Transverse colon (tissue), 4 donors: ENCODE results near the gene C1QTNF5. TPM values are rescaled to one million over a fixed set of nuclear protein-coding genes. Genes with fewer than 3 reads are reported as not detected.

Experiments used
- DNase-seq: peaks from one replicate; pipeline ENCODE4 v3.0.0-alpha.2; 2019
- H3K27ac ChIP-seq, 4 donors: fragments of 200-600 bp; sonication (generic); 2 replicates each; pipeline ENCODE4 v1.5.1; 2016 to 2018; ENCODE audit warnings: inconsistent platforms in 4 of 4
- H3K27me3 ChIP-seq: fragments of 200-600 bp; sonication (generic); 2 replicates; pipeline ENCODE4 v1.5.1; 2017; ENCODE audit warnings: inconsistent platforms
- H3K36me3 ChIP-seq, 4 donors: fragments of 200-600 bp; sonication (generic); 2 replicates each; pipeline ENCODE4 v1.5.1; 2017 to 2019; ENCODE audit warnings: inconsistent platforms in 4 of 4
- H3K4me1 ChIP-seq, 4 donors: fragments of 200-600 bp; sonication (generic); 2 replicates each; pipeline ENCODE4 v1.5.1; 2017 to 2020; ENCODE audit warnings: inconsistent platforms in 4 of 4
- H3K4me3 ChIP-seq, 4 donors: fragments of 200-600 bp; sonication (generic); 1 replicate in 1 of 4; 2 replicates in 3 of 4; pipeline versions ENCODE4 v1.5.1 to v1.6.1; 2017 to 2019; ENCODE audit warnings: inconsistent platforms in 4 of 4
- H3K9me3 ChIP-seq, 2 donors: fragments of 200-600 bp; sonication (generic); 2 replicates each; pipeline ENCODE4 v1.5.1; 2017 to 2019; ENCODE audit warnings: inconsistent platforms in 2 of 2
- EP300 ChIP-seq: sonication (generic); formaldehyde crosslinking; IDR thresholded peaks from one replicate; pipeline ENCODE4 v1.6.1; 2017; ENCODE audit warnings: antibody characterized with exemption, low read depth
- POLR2A ChIP-seq: fragments of 450-650 bp; IDR thresholded peaks from one replicate; pipeline ENCODE4 v1.6.1; 2016; ENCODE audit warnings: antibody characterized with exemption, mild to moderate bottlenecking, moderate library complexity
- POLR2AphosphoS5 ChIP-seq, 3 donors: sonication (generic); formaldehyde crosslinking; IDR thresholded peaks; one replicate each; pipeline ENCODE4 v1.6.1; 2016; ENCODE audit warnings: antibody characterized with exemption in 3 of 3
- WGBS, 2 donors: methylation state at CpG; one replicate each; pipeline ENCODE4 v1.1.5; 2018; ENCODE audit warnings: low coverage in 1 of 2; 5-methylcytosine and 5-hydroxymethylcytosine counted together
- in situ Hi-C, 4 donors: fragments of 200-750 bp; cut with MboI; loops; one replicate each; pipeline versions ENCODE4 v1.15.0 to v1.15.1; 2017; ENCODE audit warnings: low sequenced_read_pairs in 3 of 4, low pct_ligation_motif_present in 1 of 4, low pct_unique_long_range_greater_than_20kb in 1 of 4
- intact Hi-C: fragments of 100-400 bp; cut with DNase I; formaldehyde crosslinking; loops from one replicate; pipeline ENCODE4 v1.15.1; 2023; ENCODE audit warnings: low total_unique reads
- total RNA-seq, 4 donors: library from RNA; depleted of rRNA; stranded (reverse); fragments of >200 nt; gene quantifications; one replicate each; pipeline ENCODE4 v1.1.0, GENCODE V29; 2016
- TF ChIP-seq, protein P1 (sequence below), 5 experiments: fragments of 200-600 bp in 3 of 5; fragments of 450-650 bp in 2 of 5; sonication (generic) in 3 of 5; IDR thresholded peaks; 1 replicate in 2 of 5; 2 replicates in 3 of 5; pipeline ENCODE4 v1.5.1; 2016 to 2017; ENCODE audit warnings: antibody characterized with exemption in 5 of 5, inconsistent platforms in 3 of 5, mild to moderate bottlenecking in 2 of 5, moderate library complexity in 1 of 5

C1QTNF5 gene
- total RNA-seq, 4 donors from 2014 or later, result 7.6 to 20.5 (median 11.4) TPM

DNA sequence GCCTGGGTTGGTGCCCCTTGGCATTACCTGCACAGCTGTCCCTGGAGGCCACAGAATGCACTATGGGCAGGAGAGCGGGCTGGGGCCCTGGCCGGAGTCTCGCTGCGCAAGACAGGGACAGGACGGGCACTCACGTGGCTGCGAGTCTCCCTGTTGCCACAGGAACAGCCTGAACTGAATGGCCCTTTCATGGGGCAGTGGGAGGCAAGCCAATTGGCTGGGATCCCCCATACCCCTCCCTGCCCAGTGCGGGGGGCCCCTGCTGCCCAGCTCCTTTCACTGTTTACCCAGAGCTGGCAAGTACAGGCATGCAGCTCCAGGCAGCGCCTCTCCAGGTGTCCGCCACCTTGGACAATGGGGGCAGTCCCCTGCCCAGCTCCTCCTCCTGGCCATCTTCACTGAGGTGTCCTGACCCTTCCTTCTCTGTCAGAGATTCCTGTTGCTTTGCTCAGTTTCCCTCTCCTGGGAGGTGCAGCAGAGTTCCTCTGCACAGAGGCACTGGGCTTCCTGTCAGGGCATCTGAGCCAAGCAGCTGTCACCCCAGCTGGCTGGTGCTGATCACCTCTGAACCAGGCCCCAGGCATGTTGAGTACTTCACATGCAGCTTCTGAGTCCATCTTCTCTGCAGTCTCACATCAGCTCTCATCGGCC lies 35.6 kb upstream of the C1QTNF5 start:
- Histone ChIP-seq H3K4me1 (peaks cover 0 to 26% (median 10%) of the 10 kb centered on the region in 4 donors), H3K9me3 (no peaks in the 10 kb centered on the region), H3K36me3 (no peaks in the 10 kb centered on the region), H3K27ac (peak overlapping the region; percentile 53 to 71 (median 62)), H3K27me3 (no peaks in the 10 kb centered on the region), H3K4me3 (no peak overlapping the region)
- in situ Hi-C loops (no loop called here), intact Hi-C loops (loop anchor here (1.0 kb wide), 1 partner anchor 24 kb away; no protein-coding TSS in a partner anchor)
- no peak for DNase-seq
- TF ChIP-seq POLR2AphosphoS5 (IDR thresholded peaks at IDR 0.05), result no peak
- no peak for TF ChIP-seq EP300
- TF ChIP-seq, protein P1, sequence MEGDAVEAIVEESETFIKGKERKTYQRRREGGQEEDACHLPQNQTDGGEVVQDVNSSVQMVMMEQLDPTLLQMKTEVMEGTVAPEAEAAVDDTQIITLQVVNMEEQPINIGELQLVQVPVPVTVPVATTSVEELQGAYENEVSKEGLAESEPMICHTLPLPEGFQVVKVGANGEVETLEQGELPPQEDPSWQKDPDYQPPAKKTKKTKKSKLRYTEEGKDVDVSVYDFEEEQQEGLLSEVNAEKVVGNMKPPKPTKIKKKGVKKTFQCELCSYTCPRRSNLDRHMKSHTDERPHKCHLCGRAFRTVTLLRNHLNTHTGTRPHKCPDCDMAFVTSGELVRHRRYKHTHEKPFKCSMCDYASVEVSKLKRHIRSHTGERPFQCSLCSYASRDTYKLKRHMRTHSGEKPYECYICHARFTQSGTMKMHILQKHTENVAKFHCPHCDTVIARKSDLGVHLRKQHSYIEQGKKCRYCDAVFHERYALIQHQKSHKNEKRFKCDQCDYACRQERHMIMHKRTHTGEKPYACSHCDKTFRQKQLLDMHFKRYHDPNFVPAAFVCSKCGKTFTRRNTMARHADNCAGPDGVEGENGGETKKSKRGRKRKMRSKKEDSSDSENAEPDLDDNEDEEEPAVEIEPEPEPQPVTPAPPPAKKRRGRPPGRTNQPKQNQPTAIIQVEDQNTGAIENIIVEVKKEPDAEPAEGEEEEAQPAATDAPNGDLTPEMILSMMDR (IDR thresholded peaks at IDR 0.05), result no peak
- TF ChIP-seq POLR2A, result no peak
- 38% methylated on average over 11 of the region's 11 CpGs; no CpG with 5 or more reads in 1 of the 2 donors for WGBS, 2 donors

DNA sequence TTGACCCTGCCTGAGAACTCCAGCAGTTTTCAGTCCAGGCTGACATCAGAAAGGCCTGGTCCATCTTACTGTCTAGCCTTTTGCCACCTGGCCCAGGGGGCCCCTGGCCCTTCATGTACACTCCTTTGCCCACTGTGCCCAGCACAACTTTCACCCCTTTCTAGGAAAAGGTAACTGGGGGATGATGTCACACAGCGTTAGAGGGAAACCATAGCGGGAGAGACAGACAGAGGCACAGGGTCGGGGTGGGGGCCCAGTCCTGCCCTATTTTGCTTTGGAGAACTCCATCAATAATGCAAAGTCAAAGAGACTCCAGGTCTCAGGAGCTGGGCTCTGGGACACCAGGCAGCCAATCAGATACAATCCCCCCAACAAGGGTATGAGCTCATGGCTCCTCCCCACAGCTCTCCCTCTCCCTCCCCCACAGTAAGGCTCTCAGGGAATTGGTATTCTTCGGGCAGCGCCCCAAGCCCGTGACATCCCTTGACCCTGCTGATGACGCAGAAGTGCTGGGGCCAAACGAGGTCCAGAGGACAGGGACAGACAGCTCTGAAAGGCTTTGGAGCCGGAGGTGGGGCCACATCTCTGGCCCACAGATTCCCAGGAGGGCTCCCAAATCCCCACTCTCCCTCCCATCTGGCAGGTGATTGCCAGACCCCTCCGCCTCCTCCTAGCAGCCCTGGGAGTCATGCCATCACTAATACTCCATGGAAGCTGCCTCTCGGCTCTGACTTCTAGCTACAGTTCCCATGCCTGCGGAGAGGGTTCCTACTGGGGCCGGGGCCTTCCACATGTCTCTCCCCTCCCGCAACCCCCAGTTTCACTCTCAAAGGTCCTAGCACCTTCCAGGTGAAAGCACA lies 34.9 kb upstream of the C1QTNF5 start:
- Histone ChIP-seq H3K9me3 (no peaks in the 10 kb centered on the region), H3K27ac (peak overlapping the region; percentile 53 to 71 (median 66)), H3K27me3 (no peaks in the 10 kb centered on the region), H3K36me3 (no peaks in the 10 kb centered on the region), H3K4me1 (peaks cover 0 to 30% (median 14%) of the 10 kb centered on the region in 4 donors), H3K4me3 (no peak overlapping the region)
- TF ChIP-seq EP300, result no peak
- TF ChIP-seq, protein P1 (IDR thresholded peaks at IDR 0.05), result no peak
- TF ChIP-seq POLR2AphosphoS5 (IDR thresholded peaks at IDR 0.05), result peak in 2 of 3 donors; percentile 32 to 36
- 57% methylated on average over 14 of the region's 14 CpGs; no CpG with 5 or more reads in 1 of the 2 donors for WGBS, 2 donors
- in situ Hi-C loops, result no loop called here
- DNase-seq, result peak; percentile 55
- intact Hi-C loops, result loop anchor here (1.0 kb wide), 1 partner anchor 23 kb away; no protein-coding TSS in a partner anchor

DNA sequence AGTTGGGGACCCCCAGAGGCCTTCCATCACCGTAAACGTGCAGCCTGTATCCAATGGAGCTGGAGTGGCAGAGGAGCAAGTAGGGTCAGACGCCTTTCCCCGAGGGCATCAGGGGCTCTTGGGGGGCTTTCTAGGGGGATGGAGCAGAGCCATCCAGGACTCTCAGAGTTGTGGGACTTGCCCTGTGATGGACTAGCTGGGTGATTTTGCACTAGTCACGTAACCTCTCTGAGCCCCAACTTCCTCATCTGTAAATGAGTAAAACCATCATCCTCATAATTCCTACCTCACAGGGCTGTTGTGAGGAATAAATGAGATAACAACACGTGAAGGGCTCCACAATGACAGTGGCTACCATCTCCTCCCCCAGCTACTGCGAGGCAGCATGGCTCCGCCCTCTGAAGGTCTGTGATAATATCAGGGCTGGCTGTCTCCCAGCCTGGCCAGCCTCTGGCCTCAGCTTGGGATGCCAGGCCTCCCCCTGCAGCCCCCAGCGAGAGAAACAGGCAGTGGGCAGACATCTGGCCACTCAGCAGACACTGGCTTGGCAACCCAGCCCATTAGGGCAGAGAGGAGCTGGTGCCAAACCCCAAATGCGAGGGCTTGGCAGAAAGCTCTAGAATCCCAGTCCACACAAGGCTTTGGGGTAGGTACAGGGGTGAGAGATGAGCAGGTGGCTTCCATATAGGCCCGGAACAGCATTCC lies 34.1 kb upstream of the C1QTNF5 start:
- peaks cover 4 to 36% (median 21%) of the 10 kb centered on the region in 4 donors for H3K4me1 ChIP-seq
- TF ChIP-seq, protein P1 (IDR thresholded peaks at IDR 0.05), result no peak
- TF ChIP-seq POLR2A (no peak), EP300 (no peak), POLR2AphosphoS5 (IDR thresholded peaks at IDR 0.05) (no peak)
- H3K27me3 ChIP-seq, result no peaks in the 10 kb centered on the region
- H3K36me3 ChIP-seq, result no peaks in the 10 kb centered on the region
- intact Hi-C loops, result no loop called here
- no peaks in the 10 kb centered on the region for H3K9me3 ChIP-seq
- H3K27ac ChIP-seq, result peak overlapping the region; percentile 49 to 71 (median 64)
- 44% methylated on average over 10 of the region's 11 CpGs; no CpG with 5 or more reads in 1 of the 2 donors for WGBS, 2 donors
- in situ Hi-C loops, result no loop called here
- DNase-seq, result no peak
- H3K4me3 ChIP-seq, result no peak overlapping the region
